Neuronal stem cell (in vitro differentiated cells): Measurements from ENCODE around the gene PRXL2C.

Experiments used
- DNase-seq: peaks from one replicate; pipeline ENCODE4 v3.0.0-alpha.2; 2013; ENCODE audit warnings: low spot score
- H2AFZ ChIP-seq: one replicate; pipeline ENCODE4 v1.6.1; 2013; ENCODE audit warnings: mild to moderate bottlenecking, low read length, inconsistent platforms
- H2AK5ac ChIP-seq: 2 replicates; pipeline ENCODE4 v1.6.1; 2013; ENCODE audit warnings: low read depth, mild to moderate bottlenecking, inconsistent platforms, low read length, moderate library complexity, mixed read lengths
- H2BK120ac ChIP-seq: 2 replicates; pipeline ENCODE4 v1.6.1; 2013; ENCODE audit warnings: low read depth, mild to moderate bottlenecking, inconsistent platforms, low read length, moderate library complexity, mixed read lengths
- H2BK12ac ChIP-seq: one replicate; pipeline ENCODE4 v1.6.1; 2013; ENCODE audit warnings: low read length, inconsistent platforms
- H2BK15ac ChIP-seq: 2 replicates; pipeline ENCODE4 v1.6.1; 2013; ENCODE audit warnings: mild to moderate bottlenecking, low read length, inconsistent platforms, mixed read lengths
- H2BK5ac ChIP-seq: one replicate; pipeline ENCODE4 v1.6.1; 2013; ENCODE audit warnings: inconsistent platforms, mild to moderate bottlenecking, low read length, moderate library complexity
- H3K14ac ChIP-seq: one replicate; pipeline ENCODE4 v1.6.1; 2013; ENCODE audit warnings: low read length, inconsistent platforms
- H3K18ac ChIP-seq: 2 replicates; pipeline ENCODE4 v1.6.1; 2013; ENCODE audit warnings: low read length, inconsistent platforms
- H3K23ac ChIP-seq: 2 replicates; pipeline ENCODE4 v1.6.1; 2013; ENCODE audit warnings: low read depth, mild to moderate bottlenecking, mixed read lengths, low read length, inconsistent platforms; ENCODE audit not compliant: poor library complexity
- H3K27ac ChIP-seq: replicated peaks from 3 replicates; pipeline ENCODE4 v1.5.1; 2013; ENCODE audit warnings: low read length, inconsistent platforms
- H3K27me3 ChIP-seq, 3 experiments: 2 replicates each; pipeline ENCODE4 v1.6.1; 2013; ENCODE audit warnings: low read length in 3 of 3, mild to moderate bottlenecking in 2 of 3, inconsistent platforms in 1 of 3, low read depth in 1 of 3, mixed read lengths in 1 of 3, moderate library complexity in 1 of 3; ENCODE audit not compliant: control insufficient read depth in 3 of 3, insufficient read depth in 3 of 3
- H3K36me3 ChIP-seq, 2 donors: replicated peaks in 1 of 2; 2 replicates each; pipeline ENCODE4 v1.6.1; 2013; ENCODE audit warnings: low read length in 2 of 2; ENCODE audit not compliant: control insufficient read depth in 2 of 2, insufficient read depth in 2 of 2
- H3K4ac ChIP-seq: 2 replicates; pipeline ENCODE4 v1.6.1; 2013; ENCODE audit warnings: inconsistent platforms, mild to moderate bottlenecking, low read length, moderate library complexity
- H3K4me1 ChIP-seq, 2 donors: 1 replicate in 1 of 2; 2 replicates in 1 of 2; pipeline ENCODE4 v1.6.1; 2013; ENCODE audit warnings: low read length in 2 of 2, low read depth in 1 of 2; ENCODE audit not compliant: control insufficient read depth in 2 of 2, insufficient read depth in 1 of 2
- H3K4me2 ChIP-seq: one replicate; pipeline ENCODE4 v1.6.1; 2013; ENCODE audit warnings: mild to moderate bottlenecking, low read length, inconsistent platforms; ENCODE audit not compliant: insufficient read depth, poor library complexity, severe bottlenecking
- H3K4me3 ChIP-seq, 2 donors: 2 replicates each; pipeline ENCODE4 v1.5.1; 2013; ENCODE audit warnings: low read length in 2 of 2, mild to moderate bottlenecking in 2 of 2, inconsistent platforms in 1 of 2, moderate library complexity in 1 of 2
- H3K79me1 ChIP-seq: one replicate; pipeline ENCODE4 v1.6.1; 2013; ENCODE audit warnings: low read depth, mild to moderate bottlenecking, inconsistent platforms, low read length, moderate library complexity
- H3K9ac ChIP-seq: one replicate; pipeline ENCODE4 v1.6.1; 2013; ENCODE audit warnings: mild to moderate bottlenecking, low read depth, low read length, inconsistent platforms; ENCODE audit not compliant: poor library complexity
- H3K9me3 ChIP-seq, 2 donors: replicated peaks in 1 of 2; 2 replicates each; pipeline versions ENCODE3 to v1.6.1; 2013; ENCODE audit warnings: low read length in 2 of 2, mild to moderate bottlenecking in 2 of 2, inconsistent platforms in 1 of 2, low read depth in 1 of 2, mixed read lengths in 1 of 2, moderate library complexity in 1 of 2; ENCODE audit not compliant: control insufficient read depth in 2 of 2, insufficient read depth in 1 of 2
- H4K8ac ChIP-seq: one replicate; pipeline ENCODE4 v1.6.1; 2013; ENCODE audit warnings: low read depth, mild to moderate bottlenecking, inconsistent platforms, low read length, moderate library complexity
- H4K91ac ChIP-seq: one replicate; pipeline ENCODE4 v1.6.1; 2013; ENCODE audit warnings: low read length, low read depth, mild to moderate bottlenecking, inconsistent platforms; ENCODE audit not compliant: poor library complexity
- WGBS, 2 donors: extraction: QIAGEN DNeasy Blood & Tissue Kit; methylation state at CpG; one replicate each; pipeline ENCODE4 v1.1.7; 2013; ENCODE audit warnings: missing lambda C conversion rate in 2 of 2, mixed read lengths in 1 of 2; ENCODE audit not compliant: insufficient read length in 2 of 2, insufficient replicate concordance in 1 of 2; ENCODE audit errors: extremely low coverage in 2 of 2; 5-methylcytosine and 5-hydroxymethylcytosine counted together

Gene PRXL2C

GRCh38 chr9:96660692-96661248, 5.7 kb upstream of the PRXL2C start:
- H3K4me2 ChIP-seq, result no peak overlapping the region
- no peak overlapping the region for H3K9ac ChIP-seq
- H3K36me3 ChIP-seq, result no peaks in the 10 kb centered on the region
- H3K4me1 ChIP-seq, result peaks cover 0 to 1% of the 10 kb centered on the region in 2 donors
- H2BK120ac ChIP-seq, result no peak overlapping the region
- H4K8ac ChIP-seq, result no peak overlapping the region
- H3K23ac ChIP-seq, result no peak overlapping the region
- H3K27ac ChIP-seq, result no peak overlapping the region
- no peak overlapping the region for H2BK15ac ChIP-seq
- H2AK5ac ChIP-seq, result no peak overlapping the region
- WGBS, 2 donors, result no CpG with 5 or more reads among the region's 7 CpGs
- no peak overlapping the region for H3K4me3 ChIP-seq
- H3K9me3 ChIP-seq, result peaks cover 0 to 1% of the 10 kb centered on the region in 2 donors
- H3K18ac ChIP-seq, result no peak overlapping the region
- no peak for DNase-seq
- H2AFZ ChIP-seq, result no peak overlapping the region
- no peak overlapping the region for H3K14ac ChIP-seq
- no peak overlapping the region for H4K91ac ChIP-seq
- H2BK12ac ChIP-seq, result no peak overlapping the region
- no peaks in the 10 kb centered on the region for H3K79me1 ChIP-seq
- H2BK5ac ChIP-seq, result no peak overlapping the region
- H3K4ac ChIP-seq, result no peak overlapping the region
- H3K27me3 ChIP-seq, result peaks cover 0 to 2% (median 0%) of the 10 kb centered on the region in 3 experiments

DNA sequence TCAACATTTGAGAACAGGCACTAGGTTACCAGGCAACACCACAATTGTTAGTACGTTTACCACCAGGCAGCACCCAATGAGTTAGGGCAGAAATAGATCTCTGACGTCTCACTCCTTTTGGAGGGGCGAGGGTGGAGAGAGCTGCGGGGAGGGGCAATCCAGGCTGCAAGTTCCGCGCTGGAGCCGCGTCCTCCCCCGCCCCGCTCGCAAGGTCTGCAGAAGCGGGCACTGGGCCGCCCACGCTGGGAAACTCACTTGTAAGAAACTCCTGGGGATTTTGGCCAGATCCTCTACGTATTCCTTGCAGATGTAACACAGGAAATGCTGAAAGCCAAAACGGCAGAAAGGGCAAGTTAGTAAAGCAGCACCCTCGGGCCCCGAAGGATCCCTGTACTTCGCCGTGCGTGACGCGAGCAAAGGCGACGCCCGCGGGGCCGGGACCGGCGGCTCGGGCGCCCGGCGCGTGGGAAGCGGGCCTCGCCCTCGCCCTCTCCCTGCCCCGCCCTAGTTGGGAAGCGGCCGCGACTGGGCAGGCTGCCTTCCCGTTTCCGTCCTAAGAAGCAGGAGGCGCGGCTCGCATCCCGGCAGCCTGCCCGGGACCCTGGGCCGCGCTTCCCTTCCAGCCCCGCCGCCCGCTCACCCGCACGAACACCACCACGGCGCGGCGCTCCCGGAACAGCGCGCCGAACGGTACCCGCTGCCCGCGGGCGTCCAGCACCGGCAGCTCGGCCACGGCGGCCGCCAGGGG, 493 bp downstream of the PRXL2C start:
- Histone ChIP-seq H3K14ac (peak overlapping the region; percentile 71), H3K27ac (peak overlapping the region; percentile 31), H2BK5ac (no peak overlapping the region), H4K8ac (no peak overlapping the region), H2AK5ac (no peak overlapping the region), H3K23ac (peak overlapping the region; percentile 93), H3K18ac (peak overlapping the region; percentile 94), H3K4ac (no peak overlapping the region), H2BK15ac (peak overlapping the region; percentile 81), H3K4me3 (peak overlapping the region; percentile 59 to 94), H3K79me1 (no peaks in the 10 kb centered on the region), H4K91ac (no peak overlapping the region), H3K4me1 (peaks cover 0 to 2% of the 10 kb centered on the region in 2 donors), H3K27me3 (peaks cover 0 to 2% (median 0%) of the 10 kb centered on the region in 3 experiments), H2BK12ac (peak overlapping the region; percentile 58), H3K9ac (peak overlapping the region; percentile 89), H2BK120ac (no peak overlapping the region), H3K9me3 (peaks cover 0 to 1% of the 10 kb centered on the region in 2 donors), H3K4me2 (peak overlapping the region; percentile 96), H2AFZ (peak overlapping the region; percentile 95), H3K36me3 (peaks cover 0 to 12% of the 10 kb centered on the region in 2 donors)
- DNase-seq, result peak; percentile 48
- WGBS, 2 donors, result no CpG with 5 or more reads among the region's 74 CpGs

DNA sequence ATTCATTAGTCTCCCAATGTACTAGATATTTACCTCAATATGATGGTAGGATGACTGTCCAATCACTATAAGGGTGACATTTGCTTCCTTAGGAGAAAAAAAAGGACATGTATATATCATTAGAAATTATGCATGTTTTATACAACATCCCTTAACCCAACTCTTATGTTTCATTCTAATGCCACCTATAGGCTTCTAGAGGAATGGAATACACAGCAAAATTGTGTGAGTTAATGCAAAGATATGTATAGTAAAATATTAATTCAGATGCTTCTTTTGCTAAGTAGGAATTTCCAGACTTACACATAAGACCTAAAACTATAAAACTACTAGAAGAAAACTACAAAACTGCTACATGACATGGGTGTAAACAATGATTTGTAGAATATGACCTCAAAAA, 3.5 kb downstream of the PRXL2C start:
- no peaks in the 10 kb centered on the region for H3K27me3 ChIP-seq
- H2BK120ac ChIP-seq, result no peak overlapping the region
- H3K14ac ChIP-seq, result no peak overlapping the region
- DNase-seq, result no peak
- H3K4ac ChIP-seq, result no peak overlapping the region
- no peaks in the 10 kb centered on the region for H3K9me3 ChIP-seq
- H2BK5ac ChIP-seq, result no peak overlapping the region
- no peak overlapping the region for H4K8ac ChIP-seq
- no peak overlapping the region for H3K4me3 ChIP-seq
- peaks cover 0 to 12% of the 10 kb centered on the region in 2 donors for H3K36me3 ChIP-seq
- no peak overlapping the region for H3K4me2 ChIP-seq
- H2AK5ac ChIP-seq, result no peak overlapping the region
- no peak overlapping the region for H3K18ac ChIP-seq
- H3K4me1 ChIP-seq, result peaks cover 0 to 2% of the 10 kb centered on the region in 2 donors
- no peak overlapping the region for H3K27ac ChIP-seq
- H2BK15ac ChIP-seq, result no peak overlapping the region
- H3K23ac ChIP-seq, result no peak overlapping the region
- H3K79me1 ChIP-seq, result no peaks in the 10 kb centered on the region
- no peak overlapping the region for H2BK12ac ChIP-seq
- no peak overlapping the region for H4K91ac ChIP-seq
- no peak overlapping the region for H2AFZ ChIP-seq
- no peak overlapping the region for H3K9ac ChIP-seq

GRCh38 chr9:96649620-96650324, 5.3 kb downstream of the PRXL2C start:
- H3K79me1 ChIP-seq, result no peaks in the 10 kb centered on the region
- H2BK120ac ChIP-seq, result no peak overlapping the region
- no peak overlapping the region for H3K23ac ChIP-seq
- H3K36me3 ChIP-seq, result peaks cover 4 to 15% of the 10 kb centered on the region in 2 donors
- DNase-seq, result no peak
- H3K27me3 ChIP-seq, result no peaks in the 10 kb centered on the region
- H2BK15ac ChIP-seq, result no peak overlapping the region
- no peak overlapping the region for H3K18ac ChIP-seq
- H3K4ac ChIP-seq, result no peak overlapping the region
- no peak overlapping the region for H2AFZ ChIP-seq
- H4K91ac ChIP-seq, result no peak overlapping the region
- H3K9me3 ChIP-seq, result no peaks in the 10 kb centered on the region
- H3K4me2 ChIP-seq, result no peak overlapping the region
- no peak overlapping the region for H2AK5ac ChIP-seq
- H3K14ac ChIP-seq, result no peak overlapping the region
- no peak overlapping the region for H3K9ac ChIP-seq
- no peak overlapping the region for H2BK5ac ChIP-seq
- H3K4me1 ChIP-seq, result peaks cover 0 to 2% of the 10 kb centered on the region in 2 donors
- WGBS, 2 donors, result no CpG with 5 or more reads among the region's 1 CpG
- no peak overlapping the region for H2BK12ac ChIP-seq
- no peak overlapping the region for H3K4me3 ChIP-seq
- no peak overlapping the region for H4K8ac ChIP-seq
- no peak overlapping the region for H3K27ac ChIP-seq
